GM21619 (cell line): ENCODE results near the gene MAT1A.

Source experiments
- ATAC-seq: cut with Tn5 transposase; IDR thresholded peaks from one replicate; pipeline ENCODE4 v1.9.1; 2021; ENCODE audit not compliant: unreplicated experiment

MAT1A gene

DNA sequence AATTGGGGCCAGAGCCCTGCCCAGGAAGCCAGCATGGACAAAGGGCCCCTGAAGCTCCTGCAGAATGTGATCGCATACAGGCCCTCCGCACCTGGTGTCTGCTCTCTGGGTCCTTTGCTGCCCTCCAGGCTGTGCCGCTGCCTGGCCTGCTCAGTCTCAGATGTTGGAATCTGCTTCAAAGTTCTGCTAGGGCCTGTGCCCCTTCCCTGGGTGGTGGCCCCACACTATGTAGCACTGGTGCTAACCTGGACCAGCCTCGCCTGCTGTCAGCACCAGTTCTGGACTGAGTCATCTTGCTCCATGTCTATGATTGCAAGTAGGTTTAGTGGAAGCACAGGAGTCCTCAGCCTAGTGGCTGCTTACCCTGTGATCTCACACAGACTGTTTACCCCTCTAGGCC lies 6.3 kb downstream of the MAT1A start:
- ATAC-seq: no peak

DNA sequence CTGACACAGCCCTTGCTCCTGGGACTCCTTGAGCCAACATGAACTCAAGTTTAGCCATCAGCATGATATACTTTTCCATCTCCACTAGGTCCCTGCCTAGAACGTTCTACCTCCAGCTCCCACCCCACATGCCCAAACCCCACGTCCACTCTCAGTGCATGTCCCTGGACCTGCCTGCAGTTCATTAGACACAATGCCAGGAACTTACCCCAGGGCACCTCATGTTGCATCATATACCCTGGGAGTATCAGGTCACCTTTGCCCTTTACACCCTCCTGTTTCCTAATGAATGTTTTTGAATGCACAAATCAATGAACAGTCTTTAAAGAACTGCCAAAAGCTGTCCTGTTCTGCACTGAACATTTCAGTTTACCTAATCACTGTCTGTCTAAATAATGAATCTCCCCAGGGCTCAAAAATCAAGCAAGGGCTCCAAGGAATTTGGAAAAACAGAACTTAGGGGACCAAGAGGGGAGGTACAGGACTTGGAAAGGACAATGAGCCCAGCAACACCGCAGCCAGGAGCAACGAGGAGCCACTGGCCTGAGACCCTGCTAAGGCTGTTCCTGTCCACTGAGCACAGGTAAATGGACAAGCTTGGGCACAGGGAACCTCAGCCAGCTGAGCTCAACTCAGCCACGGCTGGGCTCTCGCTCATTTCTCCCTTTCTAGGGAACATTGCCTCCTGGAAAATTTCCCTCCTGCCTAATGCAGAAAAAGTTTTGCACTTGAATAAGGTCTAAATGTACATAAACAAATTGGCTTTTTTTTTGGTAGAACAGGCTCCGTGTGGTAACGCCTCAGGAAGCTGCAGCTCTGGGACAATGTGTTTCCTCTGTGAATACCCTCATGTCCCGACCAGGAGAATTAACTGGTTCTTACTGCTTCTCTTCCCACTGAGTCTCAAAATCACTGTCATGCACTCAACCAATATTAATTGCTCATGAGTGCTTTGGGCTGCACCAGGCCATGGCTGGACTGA lies 7.4 kb downstream of the MAT1A start:
- no peak for ATAC-seq

DNA sequence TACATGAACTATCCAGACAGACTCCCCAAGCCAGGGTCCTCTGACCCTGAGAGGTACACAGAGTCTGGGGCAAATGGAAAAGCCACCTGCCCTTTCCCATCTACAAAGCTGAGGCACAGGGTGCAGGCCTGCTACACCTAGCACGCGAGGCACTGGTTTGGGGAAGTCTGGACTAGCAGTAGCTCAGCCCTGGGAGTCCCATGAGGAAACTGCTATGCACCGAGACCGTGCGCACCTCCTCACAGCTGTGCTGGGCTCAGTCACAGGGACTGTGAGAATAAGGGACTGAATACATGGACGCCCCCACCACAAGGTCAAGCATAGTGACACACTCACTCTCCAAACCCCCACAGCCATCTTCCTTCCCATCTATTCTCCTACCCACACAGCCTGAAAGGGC lies 8.2 kb downstream of the MAT1A start:
- ATAC-seq: peak; percentile 83

DNA sequence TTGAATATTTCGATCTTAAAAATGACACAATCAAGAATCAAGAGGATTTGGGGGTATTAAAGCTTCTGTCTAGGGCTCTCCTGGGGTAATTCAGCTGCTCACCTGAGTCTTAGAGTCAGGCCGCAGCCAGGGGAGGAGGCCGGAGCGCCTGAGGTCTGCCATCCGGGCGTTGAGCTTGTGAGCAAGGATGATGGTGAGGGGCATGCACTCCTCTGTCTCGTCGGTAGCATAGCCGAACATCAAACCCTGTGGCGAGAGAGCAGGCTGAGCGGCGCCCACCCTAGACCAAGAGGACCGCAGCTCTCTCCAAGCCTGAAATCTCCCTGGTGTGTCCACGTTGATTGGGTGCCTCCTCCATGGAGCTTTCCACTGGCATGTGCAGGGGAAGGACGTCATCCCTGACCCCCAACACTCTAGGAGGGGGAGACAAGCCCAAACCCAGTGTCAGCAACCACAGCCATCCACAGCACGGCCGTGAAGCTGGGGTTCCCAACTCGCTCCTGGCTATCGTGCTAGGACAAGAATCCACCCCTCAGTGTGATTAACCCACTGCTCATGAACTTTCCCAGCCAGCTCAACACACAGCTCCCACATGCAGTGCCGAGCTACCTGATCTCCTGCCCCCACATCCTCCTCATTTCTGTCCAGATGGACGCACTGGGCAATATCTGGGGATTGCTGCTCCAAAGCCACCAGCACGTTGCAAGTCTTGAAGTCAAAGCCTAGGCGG lies 9.2 kb downstream of the MAT1A start:
- no peak for ATAC-seq

DNA sequence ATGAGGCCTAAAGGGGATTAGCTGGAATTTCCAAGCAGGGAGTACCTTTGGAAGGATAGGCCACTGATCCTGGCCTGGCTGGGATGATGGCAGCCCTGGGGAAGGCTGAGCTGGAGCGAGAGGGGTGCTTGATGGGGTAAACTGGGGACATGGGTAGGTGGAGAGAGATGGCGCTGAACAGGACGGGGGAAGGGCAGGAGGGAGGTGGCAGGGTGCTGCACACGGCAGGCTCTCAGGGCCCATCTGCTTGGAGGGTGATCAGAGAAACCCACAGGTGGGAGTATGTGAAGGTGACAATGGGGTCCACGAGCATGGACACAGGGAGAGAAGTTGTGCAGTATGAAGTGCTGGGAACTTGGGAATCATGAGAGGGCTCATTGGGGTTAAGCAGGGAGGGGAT lies 10.3 kb downstream of the MAT1A start:
- ATAC-seq: no peak

DNA sequence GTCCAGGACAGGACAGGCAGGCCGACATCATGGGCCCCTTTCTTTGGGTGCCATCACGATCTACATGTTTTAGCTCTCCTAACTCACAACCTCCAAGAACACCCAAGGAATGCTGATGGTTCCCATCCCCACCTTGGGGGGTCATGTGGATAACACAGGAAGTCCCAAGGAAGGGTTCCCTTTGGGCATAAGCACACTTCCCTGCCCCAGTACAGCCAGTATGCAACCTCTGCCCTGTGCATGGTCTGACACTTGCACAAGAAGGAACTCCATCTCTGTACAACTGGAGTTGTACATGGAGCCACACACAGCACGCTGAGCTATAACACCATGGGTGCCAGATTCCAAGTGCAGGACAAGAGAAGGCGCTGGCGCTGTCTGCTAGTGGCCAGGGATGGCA lies 11.0 kb downstream of the MAT1A start:
- ATAC-seq: no peak

DNA sequence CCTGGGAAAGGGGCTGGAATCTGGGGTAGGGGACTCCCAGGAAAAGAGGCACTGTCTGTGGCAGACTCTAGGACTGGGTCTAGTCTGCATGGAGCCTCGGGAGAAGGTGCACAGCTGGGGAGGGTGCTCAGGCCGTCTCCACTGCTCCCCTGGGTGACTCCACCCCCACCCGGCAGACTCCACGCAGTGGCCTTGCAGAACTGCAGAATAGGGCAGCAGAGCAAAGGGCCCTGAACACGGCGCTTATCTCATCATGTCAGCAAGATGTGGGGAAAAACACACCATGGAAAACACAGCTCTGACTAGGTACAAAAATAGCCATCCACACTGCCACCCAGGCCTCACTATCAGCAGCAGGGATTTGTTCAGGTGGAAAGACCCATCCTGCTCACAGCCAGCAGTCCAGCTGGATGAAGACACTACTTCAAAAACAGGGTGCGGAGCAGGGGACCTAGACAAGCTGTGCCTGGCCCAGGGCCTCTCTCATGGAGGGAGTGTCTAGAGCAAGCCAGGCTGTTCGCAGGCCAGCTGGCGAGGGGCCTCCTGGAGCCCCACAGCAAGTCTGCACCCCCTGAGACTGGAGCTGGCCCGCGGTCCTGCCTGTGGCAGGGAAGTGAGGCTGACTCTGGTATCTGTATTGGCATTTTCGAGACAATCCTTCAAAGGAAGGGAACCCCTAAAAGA lies 11.7 kb downstream of the MAT1A start:
- ATAC-seq: no peak

DNA sequence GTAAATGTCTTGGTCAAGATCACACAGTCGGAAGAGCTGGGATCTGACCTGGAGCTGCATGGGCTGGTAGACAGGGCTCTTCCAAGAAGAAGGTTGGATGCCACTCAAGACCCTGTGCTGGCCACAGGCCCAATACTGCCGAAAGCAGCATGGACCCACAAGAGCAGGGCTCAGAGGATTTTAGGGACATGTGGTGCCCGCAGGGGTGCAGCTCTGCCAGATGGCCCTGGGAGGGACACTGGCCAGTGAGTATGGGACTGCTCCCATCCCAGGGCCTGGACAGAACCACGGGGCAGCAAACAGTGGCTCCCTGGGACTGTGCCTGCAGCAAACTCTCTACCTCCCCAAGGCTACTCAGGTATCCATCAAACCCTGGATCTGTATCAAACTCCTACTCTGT lies 12.4 kb downstream of the MAT1A start:
- ATAC-seq: no peak

DNA sequence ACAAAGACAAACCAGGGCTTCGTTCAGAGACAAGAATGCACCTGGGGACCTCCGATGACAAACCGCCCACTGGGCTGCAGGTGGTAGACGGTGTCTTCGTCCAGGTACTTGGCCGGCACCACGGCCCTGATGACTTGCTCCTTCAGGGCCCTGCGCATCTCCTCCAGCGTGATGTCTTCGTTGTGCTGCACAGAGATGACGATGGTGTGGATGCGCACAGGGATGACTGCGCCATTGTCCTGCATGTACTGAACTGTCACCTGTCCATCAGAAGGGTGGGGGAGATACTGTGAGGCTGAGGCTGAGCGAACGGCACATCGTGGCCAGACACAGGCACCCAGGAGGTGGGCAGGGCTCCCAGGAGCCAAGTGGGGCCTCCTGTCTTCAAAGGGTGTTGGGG lies 13.1 kb downstream of the MAT1A start:
- ATAC-seq: no peak

DNA sequence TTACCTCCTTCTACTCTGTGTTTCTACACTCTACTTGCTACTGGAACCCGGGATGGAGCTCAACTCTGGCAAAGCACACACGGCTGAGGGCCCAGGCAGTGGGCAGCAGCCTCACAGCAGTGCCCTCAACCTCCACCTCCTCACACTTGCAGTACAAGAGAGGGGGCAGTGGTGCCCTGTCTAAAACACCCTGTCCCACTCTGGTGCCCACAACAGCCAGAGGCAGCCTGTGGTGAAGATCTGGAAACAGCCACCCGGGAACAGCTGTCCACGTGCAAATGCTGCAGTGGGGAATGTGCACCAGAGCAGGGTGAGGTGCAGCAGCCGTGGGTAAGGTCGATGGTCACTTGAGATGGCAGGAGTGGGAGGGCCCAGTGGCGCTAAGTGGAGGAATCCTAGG lies 13.7 kb downstream of the MAT1A start:
- ATAC-seq: no peak

DNA sequence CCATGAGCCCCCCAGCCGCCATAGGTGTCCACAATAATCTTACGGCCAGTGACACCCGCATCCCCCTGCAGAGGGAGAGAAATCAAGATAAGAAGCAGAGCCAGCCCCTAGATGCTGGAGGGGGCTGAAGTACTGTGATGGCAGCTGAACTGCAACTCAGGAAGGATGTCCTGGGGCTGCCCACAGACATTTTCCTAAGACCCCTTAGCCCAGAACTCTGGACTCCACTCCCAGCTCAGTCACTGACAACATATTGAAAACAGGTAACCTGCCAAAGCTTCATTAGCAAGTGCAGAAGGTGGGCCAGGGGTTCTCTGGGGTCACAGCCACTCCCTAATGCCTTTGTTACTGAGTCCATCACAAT lies 14.3 kb downstream of the MAT1A start:
- no peak for ATAC-seq

DNA sequence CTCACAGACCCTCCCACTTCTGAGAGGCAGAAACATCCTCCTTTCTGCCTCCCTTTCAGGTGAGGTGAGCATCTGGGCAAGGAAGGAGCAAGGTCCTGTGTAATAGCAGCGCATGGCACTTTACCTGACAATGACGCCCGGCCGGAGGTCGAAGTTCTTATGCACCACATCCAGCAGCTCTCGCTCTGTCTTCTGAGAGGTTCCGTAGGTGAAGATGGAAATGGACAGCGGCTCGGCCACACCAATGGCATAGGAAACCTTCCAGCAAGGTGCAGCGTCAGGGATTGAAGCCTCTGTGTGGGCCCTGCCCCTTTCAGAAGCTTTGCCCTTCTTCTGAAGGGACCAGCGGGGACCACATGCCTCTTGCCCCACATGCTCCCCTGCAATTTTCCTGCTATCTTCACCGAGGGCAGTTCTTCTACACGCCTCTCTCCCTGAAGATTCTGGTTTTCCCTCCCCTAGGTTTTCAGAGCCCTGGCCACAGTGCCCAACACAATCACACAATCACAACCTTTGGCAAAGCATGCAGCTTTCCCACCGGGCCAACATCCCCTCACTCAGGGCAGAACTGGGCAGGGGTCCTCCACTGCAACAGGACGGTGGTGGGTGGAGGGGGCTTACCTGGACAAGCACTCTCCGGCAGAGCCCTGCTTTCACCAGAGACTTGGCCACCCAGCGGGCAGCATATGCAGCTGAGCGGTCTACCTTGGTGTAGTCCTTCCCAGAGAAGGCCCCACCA lies 14.9 kb downstream of the MAT1A start:
- ATAC-seq: no peak

DNA sequence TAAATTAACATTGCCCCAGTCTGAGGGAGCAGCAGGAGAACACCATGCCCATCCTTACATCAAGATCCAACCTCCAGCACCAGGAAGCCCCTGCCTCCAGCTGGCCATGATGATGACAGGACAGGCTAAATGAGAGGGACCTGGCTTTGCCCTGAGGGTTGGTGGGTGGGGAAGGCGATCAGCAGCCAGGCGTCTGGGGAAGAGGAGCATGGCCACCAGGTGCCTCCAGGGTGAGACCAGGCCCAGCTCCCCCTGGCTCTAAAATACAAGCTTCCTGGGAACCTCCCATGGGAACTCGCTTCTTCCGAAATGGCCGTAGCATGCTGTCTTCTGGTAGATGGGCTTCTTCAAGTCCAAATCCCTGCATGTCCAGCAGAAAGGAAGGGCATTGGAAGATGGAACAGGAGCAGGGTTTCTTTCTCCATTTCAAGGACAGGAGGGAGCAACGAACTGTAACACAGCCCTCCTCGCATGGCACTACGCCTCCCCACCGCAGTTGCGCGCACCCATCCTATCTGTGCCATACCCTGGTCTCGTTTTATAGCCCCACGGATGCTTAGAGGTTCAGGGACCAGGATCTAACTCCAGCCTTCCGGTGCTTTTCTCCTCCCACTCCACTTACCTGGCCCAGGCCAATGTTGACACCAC lies 15.8 kb downstream of the MAT1A start:
- no peak for ATAC-seq

DNA sequence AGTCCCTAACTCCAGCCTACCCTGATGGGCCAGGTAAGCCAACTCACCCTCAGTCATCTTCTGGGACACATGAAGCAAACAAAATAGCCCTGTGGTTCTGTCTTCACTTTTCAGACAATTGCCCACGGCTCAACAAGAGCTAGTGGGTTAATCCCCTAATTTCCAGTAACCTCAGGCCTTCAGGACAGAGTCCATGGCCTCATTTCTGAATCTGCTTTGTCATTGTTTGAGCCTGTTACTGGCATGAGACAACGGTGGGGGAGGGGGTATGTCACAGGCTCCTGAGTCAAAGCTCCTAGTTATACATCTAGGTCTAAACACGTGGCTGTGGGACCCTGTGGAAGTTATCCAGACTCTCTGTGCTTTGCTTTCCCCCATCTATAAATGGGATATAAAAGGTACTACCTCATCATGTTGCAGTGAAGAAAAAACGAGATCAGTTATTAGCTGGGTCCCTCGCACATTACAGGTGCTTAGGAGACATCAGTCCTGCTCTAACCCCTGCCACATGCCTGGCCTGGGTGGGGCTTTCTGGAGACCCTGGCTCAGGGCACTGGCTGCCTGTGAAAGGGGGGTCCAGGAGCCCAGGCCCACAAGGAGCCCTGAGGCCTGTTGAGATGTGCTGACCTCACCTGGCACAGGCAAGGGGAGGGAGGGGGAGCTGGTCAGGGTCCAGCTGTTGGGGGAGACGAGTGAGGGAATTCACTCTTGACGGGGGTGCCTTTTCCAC lies 16.5 kb downstream of the MAT1A start:
- ATAC-seq: no peak

DNA sequence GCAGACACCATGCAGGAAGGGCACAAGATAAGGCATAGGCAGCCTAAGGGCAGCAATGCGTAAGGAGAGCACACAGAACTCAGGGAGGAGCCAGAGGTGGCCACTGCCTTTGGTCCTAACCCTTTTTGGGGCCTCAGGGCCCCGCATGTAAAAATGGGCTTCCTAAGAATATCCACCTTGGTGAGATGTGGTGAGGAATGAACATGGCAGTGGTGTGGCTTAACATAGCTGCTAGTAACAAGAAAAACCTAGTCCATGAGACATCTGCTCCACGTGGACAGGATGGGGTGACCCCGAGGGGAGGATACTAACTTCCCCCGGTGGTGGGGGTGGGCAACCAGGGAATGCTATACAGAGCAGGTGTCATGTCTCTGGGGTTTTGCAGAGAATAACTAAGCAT lies 18.0 kb downstream of the MAT1A start:
- no peak for ATAC-seq

DNA sequence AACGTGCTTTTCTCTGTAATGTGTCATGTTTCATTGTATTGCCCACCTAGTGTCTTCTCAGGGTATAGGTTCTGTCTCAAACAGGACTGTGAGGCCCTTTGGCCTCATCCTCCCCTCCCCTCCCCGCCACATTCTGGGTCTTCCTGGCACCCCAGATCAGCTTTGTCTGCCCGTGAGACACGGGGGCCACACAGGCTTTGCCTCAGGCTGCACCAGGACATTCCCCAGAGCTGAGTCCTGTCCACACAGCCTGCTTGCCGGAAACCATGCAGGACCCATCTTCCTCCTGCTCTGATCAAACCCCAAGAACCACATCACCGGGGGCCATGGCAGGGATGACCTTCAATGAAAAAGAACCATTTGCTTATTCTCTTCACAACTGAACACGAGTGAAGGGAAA lies 18.6 kb downstream of the MAT1A start:
- no peak for ATAC-seq

DNA sequence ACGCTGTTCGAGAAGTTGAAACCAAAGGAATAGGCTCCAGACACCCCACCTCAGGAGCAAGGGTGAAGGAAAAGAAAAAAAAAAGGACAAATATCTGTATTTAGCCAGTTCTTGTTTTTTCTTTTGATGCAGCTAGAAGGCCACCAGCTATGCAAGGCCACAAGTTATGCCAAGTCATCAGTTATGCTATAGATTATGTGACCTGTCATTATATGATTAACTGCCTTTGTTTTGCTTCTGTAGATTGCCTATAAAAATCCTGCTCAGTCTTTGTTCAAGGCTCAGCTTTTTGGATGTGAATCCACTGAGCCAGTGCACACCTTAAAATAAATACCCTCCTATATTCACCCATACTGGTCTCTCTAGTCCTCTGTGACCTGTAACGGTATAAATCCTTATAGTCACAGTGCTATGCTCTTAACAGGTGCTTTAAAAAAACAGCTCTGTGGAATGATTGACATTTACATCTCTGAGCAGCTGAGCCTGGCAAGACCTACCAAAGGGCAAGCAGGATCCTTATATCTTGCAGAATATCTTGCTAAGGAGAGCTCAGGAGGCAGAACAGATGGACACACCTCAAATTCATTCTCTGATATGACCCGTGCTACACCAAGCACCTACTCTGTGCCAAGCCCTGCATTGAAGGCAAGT lies 20.4 kb downstream of the MAT1A start:
- no peak for ATAC-seq

DNA sequence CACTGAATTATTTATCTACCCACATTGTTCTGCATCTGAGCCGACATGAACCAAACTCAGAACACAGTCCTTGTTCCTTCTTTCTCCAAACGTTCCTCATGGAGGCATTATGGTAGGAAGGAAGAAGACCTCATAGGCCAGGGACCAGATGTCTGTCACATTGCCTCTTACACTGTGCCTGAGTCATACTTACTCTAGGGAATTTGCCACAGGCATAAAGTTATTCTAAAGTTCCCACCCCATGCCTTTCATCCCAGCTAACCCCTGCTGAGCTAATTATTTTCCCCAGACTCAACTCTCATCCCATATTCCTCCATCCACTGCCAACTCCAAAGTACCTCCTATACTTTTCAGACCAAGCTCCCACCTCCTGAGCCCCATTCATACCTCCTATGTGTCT lies 21.2 kb downstream of the MAT1A start:
- ATAC-seq: no peak

DNA sequence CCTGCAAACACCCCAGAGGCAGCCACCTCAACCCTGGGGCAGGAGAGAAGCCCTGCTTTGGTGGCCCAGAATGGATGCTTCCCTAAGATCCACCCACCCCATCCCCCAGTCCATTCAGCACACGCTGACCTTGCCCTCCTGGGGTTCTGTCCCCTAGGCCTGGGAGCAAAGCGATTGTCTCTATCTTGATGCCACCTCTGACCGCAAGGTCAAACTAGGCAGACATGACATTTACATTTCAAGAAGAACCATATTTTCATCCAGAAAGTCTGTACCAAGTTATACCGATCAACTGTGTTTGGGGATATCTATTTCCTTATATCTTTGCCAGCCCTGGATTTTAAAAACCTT lies 23.0 kb downstream of the MAT1A start:
- ATAC-seq: no peak
